ENCODE measurements around the gene DOCK7. TPM values are rescaled to one million over a fixed set of nuclear protein-coding genes. Genes with fewer than 3 reads are reported as not detected.
A peak's percentile ranks its signal among the peaks of the same experiment; 100 is the strongest.
"Not testable (repeated sequence)": the region's sequence is repeated elsewhere in the genome, so short reads cannot be mapped to it uniquely, and the experiment has no call there.

Gene DOCK7
- total RNA-seq, 1 donor from 2014 or later: 28.0 TPM

DNA sequence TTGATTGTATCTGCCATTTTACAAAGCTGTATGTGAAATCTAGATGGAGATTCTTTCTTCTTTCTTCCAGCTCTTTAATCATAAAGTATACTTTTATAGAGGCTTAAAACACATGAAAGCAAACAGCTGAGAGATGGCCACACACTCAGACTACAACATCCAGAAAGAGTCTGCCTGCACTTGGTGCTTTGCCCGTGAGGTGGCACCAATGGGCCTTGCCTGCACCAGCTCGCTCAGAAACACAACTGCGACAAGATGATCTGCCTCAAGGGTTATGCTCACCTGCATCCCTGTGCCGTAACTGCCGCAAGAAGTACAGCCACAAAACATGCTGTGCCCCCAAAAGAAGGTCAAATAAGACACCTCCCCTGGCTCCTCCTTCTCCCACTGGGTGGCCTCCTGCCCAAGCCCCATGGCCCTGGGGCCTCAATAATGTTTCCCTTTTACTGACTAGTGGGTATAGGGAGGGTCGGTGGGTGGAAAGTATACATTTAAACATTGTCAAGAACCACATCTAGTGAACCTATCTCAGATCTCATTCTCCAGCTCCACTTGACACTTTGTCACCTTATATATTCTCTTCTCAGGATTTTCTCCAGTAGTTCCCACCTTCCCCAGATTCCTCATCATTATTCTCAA, 157.6 kb downstream of the DOCK7 start:
- TF ChIP-seq, protein P1, sequence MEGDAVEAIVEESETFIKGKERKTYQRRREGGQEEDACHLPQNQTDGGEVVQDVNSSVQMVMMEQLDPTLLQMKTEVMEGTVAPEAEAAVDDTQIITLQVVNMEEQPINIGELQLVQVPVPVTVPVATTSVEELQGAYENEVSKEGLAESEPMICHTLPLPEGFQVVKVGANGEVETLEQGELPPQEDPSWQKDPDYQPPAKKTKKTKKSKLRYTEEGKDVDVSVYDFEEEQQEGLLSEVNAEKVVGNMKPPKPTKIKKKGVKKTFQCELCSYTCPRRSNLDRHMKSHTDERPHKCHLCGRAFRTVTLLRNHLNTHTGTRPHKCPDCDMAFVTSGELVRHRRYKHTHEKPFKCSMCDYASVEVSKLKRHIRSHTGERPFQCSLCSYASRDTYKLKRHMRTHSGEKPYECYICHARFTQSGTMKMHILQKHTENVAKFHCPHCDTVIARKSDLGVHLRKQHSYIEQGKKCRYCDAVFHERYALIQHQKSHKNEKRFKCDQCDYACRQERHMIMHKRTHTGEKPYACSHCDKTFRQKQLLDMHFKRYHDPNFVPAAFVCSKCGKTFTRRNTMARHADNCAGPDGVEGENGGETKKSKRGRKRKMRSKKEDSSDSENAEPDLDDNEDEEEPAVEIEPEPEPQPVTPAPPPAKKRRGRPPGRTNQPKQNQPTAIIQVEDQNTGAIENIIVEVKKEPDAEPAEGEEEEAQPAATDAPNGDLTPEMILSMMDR (IDR thresholded peaks at IDR 0.05; ENCODE audit: unreplicated experiment): peak; percentile 50
- no peaks in the 10 kb centered on the region for H3K27me3 Mint-ChIP-seq (ENCODE audit: unreplicated experiment)
- H3K4me1 Mint-ChIP-seq (ENCODE audit: unreplicated experiment): no peaks in the 10 kb centered on the region
- H3K4me3 Mint-ChIP-seq (ENCODE audit: unreplicated experiment): no peak overlapping the region
- peak; percentile 64 for DNase-seq (ENCODE audit: low spot score)
- H3K27ac Mint-ChIP-seq (ENCODE audit: unreplicated experiment): no peak overlapping the region
- H3K36me3 Mint-ChIP-seq (ENCODE audit: low read depth, unreplicated experiment): no peaks in the 10 kb centered on the region
- no peaks in the 10 kb centered on the region for H3K9me3 Mint-ChIP-seq (ENCODE audit: unreplicated experiment)

DNA sequence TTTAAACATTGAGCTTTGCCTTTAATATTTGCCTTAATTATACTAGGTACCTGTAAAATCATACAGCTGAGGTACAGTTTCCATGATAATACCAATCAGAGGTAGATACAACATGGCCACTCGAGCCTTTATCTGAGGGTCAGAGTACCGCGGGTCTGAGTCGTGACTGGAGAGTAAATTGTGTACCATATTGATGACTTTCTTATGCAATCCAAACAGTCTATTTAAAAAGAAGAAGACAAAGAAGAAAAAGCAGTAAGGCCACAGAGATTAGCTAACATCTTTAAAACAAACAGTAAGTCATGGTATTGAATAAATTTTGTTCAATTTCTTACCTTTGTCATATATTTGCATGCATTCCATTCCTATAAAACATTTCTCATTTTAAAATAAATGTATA, 159.0 kb downstream of the DOCK7 start:
- H3K4me1 Mint-ChIP-seq (ENCODE audit: unreplicated experiment): no peaks in the 10 kb centered on the region
- no peak overlapping the region for H3K27ac Mint-ChIP-seq (ENCODE audit: unreplicated experiment)
- H3K36me3 Mint-ChIP-seq (ENCODE audit: low read depth, unreplicated experiment): no peaks in the 10 kb centered on the region
- TF ChIP-seq, protein P1 (IDR thresholded peaks at IDR 0.05; ENCODE audit: unreplicated experiment): no peak
- DNase-seq (ENCODE audit: low spot score): no peak
- H3K27me3 Mint-ChIP-seq (ENCODE audit: unreplicated experiment): no peaks in the 10 kb centered on the region
- no peak overlapping the region for H3K4me3 Mint-ChIP-seq (ENCODE audit: unreplicated experiment)
- no peaks in the 10 kb centered on the region for H3K9me3 Mint-ChIP-seq (ENCODE audit: unreplicated experiment)

- H3K36me3 Mint-ChIP-seq (ENCODE audit: low read depth, unreplicated experiment): no peaks in the 10 kb centered on the region
- H3K4me1 Mint-ChIP-seq (ENCODE audit: unreplicated experiment): no peaks in the 10 kb centered on the region
- TF ChIP-seq, protein P1 (IDR thresholded peaks at IDR 0.05; ENCODE audit: unreplicated experiment): no peak
- H3K4me3 Mint-ChIP-seq (ENCODE audit: unreplicated experiment): no peak overlapping the region
- H3K9me3 Mint-ChIP-seq (ENCODE audit: unreplicated experiment): no peaks in the 10 kb centered on the region
- no peaks in the 10 kb centered on the region for H3K27me3 Mint-ChIP-seq (ENCODE audit: unreplicated experiment)
- no peak for DNase-seq (ENCODE audit: low spot score)
- H3K27ac Mint-ChIP-seq (ENCODE audit: unreplicated experiment): no peak overlapping the region
These were observed 160.2 kb downstream of the DOCK7 start for GRCh38 chr1:62528015-62528414.

- not testable (repeated sequence) for H3K9me3 Mint-ChIP-seq (ENCODE audit: unreplicated experiment); H3K27ac Mint-ChIP-seq (ENCODE audit: unreplicated experiment); H3K4me1 Mint-ChIP-seq (ENCODE audit: unreplicated experiment); H3K4me3 Mint-ChIP-seq (ENCODE audit: unreplicated experiment); H3K36me3 Mint-ChIP-seq (ENCODE audit: low read depth, unreplicated experiment); DNase-seq (ENCODE audit: low spot score); H3K27me3 Mint-ChIP-seq (ENCODE audit: unreplicated experiment)
These were observed 160.8 kb downstream of the DOCK7 start for GRCh38 chr1:62527346-62527745.

DNA sequence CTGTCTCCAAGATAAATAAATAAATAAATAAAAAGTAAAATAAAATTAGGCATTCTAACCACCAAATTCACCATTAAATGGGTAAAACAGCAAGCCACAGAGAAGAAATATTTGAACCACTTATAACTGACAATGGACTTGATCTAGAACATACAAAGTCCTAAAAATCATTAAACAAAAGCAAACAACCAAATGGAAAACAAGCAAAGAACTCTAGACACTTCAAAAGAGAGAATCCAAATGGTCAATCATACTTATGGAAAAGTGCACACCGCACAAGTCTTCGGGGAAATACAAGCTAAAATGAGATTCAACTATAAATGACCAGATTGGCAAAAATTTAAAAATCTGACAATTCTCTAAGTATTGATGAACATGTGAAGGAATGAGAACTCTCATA, 164.3 kb downstream of the DOCK7 start:
- TF ChIP-seq, protein P1 (IDR thresholded peaks at IDR 0.05; ENCODE audit: unreplicated experiment): no peak
- DNase-seq (ENCODE audit: low spot score): no peak
- Mint-ChIP-seq H3K27ac (ENCODE audit: unreplicated experiment) (no peak overlapping the region), H3K9me3 (ENCODE audit: unreplicated experiment) (peaks cover 4% of the 10 kb centered on the region), H3K4me1 (ENCODE audit: unreplicated experiment) (no peaks in the 10 kb centered on the region), H3K27me3 (ENCODE audit: unreplicated experiment) (no peaks in the 10 kb centered on the region), H3K36me3 (ENCODE audit: low read depth, unreplicated experiment) (peaks cover 11% of the 10 kb centered on the region), H3K4me3 (ENCODE audit: unreplicated experiment) (no peak overlapping the region)

Data from endothelial cell (in vitro differentiated cells).